HG03159 (cell line): Measurements from ENCODE around the gene KAZN.

Source experiments
- ATAC-seq: cut with Tn5 transposase; IDR thresholded peaks from one replicate; pipeline ENCODE4 v1.9.1; 2021; ENCODE audit warnings: mild to moderate bottlenecking, moderate library complexity; ENCODE audit not compliant: unreplicated experiment

KAZN gene

DNA sequence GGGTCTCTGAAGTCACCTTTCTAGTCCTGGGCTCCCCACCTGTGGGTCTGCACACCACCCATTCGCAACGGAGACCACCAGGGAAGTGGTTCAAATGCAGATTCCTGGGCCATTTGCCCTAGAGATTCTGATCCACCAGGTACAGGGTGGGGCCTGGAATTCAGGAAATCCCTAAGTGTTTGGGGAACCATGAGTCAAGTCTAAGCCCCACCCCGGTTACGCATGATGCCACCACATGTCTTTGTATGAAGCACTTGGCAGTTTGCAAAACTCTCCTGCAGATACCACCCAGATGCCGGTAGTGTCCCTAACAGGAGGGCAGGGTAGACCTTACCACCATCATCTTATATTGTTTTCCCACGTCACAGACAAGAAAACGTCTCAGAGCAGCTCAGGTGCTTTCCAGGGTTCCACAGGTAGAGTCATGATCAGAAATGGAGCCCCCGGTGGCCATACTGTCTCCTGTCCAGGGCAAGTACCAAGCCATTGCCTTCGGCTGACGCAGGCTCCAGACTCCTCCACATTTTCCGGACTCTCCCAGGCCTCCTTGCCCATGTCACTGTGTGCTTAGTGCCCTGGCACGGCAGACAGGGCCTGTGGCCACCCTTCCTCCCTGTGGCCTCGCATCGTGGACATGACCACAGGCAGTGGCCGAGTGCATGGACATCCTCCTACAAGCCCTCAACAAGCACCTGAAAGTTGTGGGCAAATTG, 465.9 kb downstream of the KAZN start:
- ATAC-seq: no peak

DNA sequence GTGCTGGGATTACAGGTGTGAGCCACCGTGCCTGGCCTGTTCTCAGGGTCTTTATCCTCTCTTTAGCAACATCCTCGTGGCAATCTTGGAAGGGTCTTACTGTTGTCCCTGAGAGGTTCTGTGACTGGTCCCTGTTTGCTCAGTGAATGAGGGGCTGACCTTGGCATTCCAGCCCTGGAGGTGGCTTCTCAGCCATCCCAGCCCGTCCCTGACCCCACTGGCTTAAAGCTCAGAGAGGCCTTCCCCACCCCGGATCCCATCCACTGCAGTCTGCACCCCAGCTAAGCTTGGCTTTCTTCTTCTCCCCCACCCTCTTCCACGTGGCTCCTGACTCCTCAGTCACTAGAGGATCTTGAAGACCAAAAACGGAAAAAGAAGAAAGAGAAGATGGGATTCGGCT, 466.8 kb downstream of the KAZN start:
- no peak for ATAC-seq

DNA sequence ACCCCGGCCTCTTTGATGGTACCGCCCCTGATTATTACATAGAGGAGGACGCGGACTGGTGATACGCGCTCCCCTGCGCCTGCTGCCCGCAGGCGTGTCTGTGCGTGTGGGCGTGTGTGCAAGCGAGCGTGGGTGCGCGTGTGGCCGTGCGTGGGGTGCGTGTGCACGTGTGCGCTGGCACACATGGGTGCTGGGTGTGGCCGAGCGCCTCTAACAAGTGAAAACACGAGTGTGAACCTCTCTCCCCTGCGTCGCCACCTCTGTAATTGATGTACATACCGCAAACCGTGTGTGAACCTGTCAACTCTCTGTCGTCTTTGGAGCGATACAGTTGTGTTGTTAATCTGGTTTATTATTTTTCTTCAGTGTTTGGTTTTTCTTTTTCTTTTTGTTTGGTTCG, 467.3 kb downstream of the KAZN start:
- no peak for ATAC-seq

DNA sequence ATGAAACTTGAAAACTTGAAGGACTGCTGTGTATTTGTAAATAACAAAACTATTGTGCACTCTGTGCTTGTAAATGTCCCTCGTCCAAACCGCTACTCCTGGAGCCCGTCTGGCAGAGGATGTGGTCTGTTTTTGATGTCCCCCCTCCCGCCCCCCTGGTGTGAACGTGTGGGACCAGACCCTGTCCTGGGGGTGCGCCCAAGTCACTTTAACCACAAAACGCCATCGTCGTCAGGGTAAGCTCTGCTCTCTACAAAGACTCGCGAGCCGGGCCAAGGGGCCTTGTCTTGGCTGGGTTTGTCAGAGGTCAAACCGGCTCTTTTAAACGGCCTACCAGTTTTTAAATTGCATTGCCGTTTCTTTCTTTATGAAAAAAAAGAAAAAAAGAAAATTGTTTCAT, 467.7 kb downstream of the KAZN start:
- no peak for ATAC-seq

DNA sequence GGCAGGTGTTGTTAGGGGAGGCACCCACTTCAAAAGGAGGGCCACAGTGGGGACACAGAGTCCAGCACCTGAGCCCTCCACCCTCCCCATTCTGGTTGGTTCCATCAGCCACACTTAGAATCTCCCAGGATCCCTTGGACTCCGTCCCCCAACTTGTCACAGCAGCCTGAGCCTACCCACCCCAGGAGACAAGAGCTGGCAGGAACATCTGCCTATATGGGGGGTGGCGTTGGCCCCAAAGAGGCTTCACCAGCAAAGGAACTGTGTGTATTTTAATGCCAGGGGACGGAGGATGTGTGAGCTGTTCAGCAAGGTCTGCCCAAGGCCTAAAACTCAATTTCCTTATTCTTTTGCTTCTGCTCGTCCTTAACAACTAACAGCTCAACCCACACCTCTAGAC, 468.7 kb downstream of the KAZN start:
- ATAC-seq: no peak

DNA sequence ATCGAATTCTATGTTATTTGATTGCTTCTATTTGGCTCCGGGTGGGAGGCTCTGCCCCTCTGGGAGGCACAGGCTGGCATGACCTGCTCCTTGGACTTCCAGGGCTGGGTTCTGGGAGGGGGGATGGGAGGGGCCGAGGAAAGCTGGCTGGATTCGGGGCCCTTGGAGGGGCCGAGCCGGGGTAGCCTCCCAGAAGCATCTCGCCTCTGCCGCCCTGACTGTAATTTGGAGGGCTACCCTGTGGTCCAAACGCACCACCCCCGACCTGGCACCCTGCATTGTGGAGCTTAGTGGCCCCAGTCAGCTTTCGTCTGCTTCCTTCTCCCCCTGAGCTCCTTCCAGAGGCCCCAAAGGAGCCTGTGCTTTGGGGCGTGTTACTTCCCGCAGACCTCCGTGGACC, 469.7 kb downstream of the KAZN start:
- no peak for ATAC-seq

DNA sequence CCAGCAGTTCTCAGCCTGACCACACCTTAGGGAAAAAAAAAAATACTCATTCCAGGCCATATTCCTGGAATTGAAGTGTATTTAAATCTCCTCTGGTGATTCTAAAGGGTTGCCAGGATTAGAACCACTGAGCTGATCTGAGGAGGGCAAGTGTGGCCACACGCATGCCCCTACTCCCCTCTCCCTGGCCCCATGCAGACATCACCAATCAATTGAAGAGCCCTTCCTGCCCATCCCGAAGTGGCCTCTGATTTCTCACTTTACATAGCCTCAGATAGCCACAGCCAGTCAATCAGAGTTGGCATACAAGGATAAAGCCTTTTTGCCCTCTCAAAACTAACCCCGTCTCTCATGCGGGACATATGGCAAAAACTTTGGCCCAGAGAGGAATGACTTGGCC, 470.5 kb downstream of the KAZN start:
- ATAC-seq: no peak

DNA sequence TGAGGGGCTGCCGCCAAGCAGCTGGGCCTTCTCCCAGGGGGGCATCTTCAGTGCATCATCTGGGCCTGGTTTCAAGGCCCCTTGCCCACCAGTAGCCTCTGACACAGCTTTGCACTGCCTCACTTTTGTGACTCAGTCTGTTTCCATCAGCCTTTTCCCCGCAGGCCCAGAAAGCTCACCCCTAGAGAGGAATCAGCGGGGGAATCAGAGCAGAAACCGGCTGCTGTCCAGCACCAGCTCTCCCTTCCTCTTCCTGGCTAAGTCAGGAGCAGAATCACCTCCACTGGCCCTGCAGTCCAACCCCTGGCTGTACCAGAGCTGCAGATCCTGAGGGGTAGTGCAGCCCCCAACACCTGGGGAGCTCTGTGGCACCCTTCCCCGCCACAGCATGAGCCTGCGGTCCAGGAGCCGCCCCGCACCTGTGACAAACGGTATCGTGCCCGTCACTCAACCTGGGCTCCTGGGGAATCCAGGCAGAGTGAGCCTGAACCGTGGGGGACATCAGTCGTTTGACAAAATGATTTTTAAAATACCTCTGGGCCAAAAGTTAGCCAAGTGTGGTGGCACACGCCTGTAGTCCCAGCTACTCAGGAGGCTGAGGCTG, 471.8 kb downstream of the KAZN start:
- ATAC-seq: no peak

DNA sequence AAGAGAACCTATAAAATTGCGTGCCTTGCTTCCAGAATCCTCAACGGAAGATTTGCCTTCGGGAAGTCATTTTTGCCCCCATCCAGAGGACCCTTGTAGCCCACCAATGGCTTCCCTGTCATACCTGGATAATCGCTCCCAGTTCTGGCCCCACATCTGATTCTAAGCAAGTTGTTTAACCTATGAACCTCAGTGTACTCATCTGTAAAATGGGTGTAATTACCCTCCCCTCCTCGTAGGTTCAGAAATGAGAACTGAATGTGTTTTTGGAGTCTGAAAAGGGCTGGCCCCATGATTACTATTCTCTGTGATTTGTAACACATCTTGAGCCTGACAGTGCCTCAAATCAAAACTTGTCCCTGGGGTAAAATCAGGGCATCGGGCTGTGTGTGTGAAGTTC, 473.5 kb downstream of the KAZN start:
- no peak for ATAC-seq

DNA sequence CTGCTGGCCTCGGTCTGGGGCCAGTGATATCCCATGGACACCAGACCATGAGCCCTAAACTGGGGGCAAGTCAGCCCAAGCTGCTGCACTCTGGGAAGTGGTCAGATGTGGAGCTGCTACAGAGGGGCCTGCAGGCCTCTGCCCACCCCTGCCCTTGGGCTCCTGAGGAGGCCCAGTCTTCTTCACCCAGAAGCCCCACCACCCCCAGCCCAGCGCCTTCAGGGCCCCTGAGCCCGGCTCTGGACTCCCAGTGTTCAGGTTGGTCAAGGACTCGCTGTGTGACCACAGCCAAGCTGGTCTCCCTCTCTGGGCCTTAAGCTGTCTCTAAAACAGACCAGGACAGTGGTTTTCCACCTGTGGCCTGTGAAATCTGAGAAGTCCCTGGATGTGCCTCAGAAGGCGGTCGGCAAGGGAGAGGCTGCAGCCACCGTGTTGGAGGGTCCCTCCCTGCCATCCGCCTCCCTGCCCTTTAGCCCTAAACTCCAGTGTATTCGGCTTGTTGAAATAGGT, 475.4 kb downstream of the KAZN start:
- ATAC-seq: no peak

DNA sequence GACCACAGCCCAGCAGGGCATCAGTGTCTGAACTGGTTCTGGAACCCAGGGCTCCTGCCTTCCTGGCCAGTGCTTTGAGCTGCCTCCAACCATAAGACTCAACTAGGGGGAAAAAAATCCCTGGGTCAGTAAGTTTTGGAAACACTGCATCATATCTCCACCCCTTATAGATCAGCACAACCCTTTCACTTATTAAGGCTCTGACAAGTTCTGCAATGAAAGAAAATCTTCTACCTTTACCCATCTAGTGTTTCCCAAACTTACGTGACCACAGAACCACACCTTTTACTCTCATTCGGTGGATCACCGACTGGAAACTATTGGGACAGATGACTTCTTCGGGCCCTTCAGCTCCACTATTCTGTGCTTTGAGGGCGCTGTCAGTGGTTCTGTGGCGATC, 476.7 kb downstream of the KAZN start:
- no peak for ATAC-seq

DNA sequence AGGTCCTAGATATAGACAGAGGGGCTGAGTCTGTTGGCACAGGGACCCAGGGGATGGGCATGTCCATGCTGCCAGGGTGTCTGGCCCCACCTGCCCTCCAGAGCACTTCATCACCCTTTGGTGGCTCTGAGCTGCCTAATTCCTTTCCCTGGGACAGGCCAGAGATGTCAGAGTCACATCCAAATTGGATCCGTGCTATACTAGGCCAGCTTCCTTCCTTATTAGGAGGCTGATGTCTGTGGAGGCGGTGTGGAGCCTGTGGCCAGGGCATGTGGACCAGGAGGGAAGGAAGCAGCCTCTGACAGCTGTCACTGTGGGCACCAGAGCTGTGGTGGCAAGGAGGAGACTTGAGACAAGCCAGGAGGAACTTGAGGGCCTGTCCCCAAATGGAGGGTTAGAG, 477.3 kb downstream of the KAZN start:
- no peak for ATAC-seq

DNA sequence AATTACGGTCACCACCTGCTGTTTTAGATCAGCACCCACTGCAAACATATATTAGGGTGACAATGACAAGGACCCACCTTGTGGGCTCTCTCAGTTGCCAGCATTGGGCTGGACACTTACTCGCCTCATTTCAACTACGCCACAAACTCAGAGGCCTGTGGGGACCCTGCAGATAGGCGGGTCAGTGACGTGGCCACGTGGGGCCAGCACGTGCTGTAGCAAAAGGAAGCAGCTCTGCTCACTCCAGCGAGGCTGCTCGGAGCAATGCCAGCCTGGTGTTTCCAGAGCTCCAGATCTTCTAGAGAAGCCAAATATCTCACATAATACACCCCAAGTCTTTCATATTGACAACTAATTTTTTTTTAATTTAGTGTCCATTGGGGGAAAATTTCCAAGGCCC, 478.3 kb downstream of the KAZN start:
- ATAC-seq: no peak

DNA sequence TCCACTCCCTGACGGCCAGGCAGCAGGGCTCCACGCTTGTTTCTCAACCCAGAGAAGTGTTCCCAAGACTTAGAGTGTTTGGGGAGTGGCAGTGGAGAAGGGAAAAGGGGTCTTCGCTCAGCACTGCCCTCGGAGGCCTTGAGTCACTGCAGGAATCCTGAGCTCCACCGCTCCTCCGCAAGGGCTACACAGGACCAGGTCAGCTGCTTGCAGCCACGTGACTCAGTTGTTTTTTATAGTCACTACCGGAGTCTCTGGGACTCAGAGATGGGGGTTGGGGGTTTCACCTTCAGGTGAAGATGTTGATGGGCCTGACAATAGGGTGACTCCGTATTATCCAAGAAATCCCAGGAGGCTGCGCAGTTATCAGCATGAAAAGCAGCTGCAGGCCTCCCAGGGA, 478.9 kb downstream of the KAZN start:
- ATAC-seq: no peak

DNA sequence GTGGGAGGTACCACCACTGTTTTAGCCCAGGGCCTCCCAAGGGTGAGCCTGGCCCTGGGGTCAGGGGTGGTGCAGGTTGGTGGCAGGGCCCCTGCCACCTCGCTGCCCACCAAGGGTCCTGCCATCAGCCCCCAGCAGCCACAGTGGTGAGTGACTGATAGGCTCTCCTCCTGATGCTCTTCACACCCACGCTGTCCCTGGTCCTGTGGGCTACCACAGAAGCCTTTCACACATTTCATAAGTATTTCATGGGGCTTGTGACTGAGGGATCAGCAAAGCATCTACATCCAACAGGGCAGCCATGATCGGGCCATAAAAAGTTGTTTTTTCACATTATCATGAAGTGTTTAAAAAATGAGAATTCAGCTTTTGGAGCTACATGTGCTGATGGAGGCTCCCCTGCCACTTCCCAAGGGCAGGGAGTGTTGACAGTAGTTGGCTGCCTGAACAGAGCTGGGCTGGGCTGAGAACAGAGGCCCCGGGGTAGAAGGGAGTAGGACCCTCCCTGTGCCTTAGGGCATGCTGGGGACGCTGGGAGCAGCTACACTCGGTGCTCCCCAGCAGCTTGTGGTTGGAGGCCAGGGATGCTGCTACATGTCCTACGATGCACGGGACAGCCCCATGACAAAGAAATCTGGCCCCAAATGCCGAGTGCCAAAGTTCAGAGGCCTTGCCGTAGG, 482.0 kb downstream of the KAZN start:
- no peak for ATAC-seq

DNA sequence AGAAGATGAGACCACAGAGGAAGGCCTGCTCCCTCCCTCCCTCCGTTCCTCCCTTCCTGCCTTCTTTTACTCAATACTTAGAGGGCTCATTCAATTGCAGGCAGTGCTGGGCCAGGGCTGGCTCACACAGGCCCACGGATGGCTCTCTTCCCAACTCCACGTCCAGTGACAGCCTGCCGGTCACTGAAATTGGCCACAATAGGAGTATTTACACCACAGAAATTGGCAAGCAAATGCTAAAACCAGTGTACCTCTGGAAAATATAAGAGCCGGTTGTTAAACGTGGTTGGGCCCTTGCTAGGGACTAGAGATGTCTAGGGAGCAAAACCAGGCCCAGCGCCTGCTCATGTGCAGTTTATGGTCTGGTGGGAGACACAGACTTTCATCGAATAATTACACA, 482.6 kb downstream of the KAZN start:
- ATAC-seq: no peak

DNA sequence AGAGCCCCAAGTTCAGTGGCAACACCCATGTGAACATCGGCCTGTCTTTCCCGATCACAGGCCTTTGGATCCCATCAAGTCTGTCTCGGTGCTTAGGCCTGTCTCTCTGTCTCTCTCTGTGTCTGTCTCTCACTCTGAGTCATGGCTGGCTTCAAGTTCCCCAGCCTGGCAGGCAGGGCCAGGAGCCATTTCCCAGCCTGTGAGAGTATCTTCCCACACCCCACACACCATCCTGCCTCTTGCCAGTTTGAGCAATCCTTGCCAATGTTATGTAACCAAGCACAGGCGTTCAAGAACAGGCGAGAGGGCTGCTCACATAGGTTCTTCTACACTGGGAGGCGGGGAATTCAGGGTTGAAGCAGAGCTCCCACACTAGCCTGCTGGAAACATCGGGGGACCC, 485.1 kb downstream of the KAZN start:
- no peak for ATAC-seq

DNA sequence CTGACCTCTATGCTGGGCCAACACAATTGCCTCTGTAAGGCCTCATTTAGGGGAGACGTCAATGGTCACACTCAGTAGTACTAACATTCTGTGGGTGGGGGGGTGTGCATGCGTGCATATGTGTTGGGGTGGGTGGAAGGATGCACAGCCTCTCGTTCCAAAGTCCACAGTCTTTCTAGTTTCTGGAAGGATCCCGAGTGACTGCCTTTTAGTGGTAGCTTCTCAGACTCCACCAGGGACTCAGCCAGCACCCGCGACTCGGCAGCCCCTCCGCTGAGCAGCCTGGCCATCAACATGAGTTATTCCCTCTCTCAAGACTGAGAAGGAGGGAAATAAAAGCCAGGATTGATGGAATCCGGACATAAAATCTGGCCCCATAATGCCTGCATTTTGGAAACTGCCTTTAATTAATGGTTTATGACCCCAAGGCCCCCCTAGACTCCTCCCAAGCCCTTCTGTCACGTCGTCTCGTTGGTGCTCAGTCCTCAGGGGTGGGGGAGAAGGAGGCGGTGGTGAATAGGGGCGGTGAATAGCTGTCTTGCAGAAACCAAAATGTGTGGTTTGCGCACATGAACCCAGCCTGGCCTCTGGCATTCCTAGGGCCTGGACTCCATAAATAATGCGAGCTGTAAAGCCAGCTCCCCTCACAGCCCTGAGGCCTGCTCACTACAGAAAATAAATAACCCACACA, 489.9 kb downstream of the KAZN start:
- ATAC-seq: no peak

DNA sequence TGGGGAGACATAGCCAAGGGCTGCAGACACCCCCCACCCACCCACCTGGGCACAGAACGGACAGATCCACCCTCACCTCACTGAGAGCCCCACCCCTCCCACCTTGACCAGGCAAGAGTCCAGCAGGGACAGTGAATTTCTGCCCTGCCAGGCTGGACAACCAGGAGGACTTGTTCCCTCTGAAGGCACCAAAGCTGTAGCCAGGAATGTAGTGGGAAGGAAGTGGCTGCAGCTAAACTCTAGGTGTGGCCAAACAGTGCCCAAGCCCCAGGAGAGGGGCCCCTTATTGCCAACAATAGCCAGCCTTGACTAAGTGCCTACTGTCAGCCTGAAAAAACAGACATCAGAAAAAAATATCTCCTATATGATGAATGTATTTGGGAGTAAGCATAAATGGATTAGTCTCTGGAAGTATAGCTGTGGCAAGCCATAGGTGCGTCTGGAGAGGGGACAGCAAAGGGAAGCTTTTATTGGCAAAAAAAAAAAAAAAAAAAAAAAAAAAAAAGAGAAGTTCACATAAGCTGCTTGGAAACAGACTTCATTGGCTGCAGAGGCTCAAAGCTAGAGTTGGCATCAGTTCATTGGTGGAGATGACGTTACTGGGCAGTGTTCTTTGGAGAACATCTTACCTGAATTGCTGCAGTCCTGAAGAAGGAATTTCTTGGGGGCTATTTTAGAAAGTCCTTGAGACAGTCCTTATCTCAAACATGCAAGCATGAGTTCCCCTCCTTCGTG, 490.9 kb downstream of the KAZN start:
- no peak for ATAC-seq

DNA sequence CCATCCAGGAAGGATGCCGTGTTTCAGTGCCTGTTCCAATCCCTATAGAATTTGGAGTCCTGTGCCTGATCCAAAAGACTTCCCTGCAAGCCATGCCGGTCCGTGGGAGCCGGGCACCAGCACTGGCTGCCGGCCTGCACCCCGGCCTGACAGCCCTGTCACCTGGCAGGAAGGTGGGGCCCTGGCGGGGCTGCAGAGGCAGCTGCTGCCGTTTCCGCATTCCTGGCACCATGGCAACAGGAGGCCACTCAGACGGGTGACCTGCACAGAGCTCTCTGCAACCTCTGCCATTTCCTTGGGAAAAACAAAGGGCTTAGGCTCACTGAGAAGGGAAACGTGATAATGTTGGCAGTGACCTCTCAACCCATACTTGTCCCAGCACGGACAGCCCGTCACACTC, 491.9 kb downstream of the KAZN start:
- ATAC-seq: no peak

DNA sequence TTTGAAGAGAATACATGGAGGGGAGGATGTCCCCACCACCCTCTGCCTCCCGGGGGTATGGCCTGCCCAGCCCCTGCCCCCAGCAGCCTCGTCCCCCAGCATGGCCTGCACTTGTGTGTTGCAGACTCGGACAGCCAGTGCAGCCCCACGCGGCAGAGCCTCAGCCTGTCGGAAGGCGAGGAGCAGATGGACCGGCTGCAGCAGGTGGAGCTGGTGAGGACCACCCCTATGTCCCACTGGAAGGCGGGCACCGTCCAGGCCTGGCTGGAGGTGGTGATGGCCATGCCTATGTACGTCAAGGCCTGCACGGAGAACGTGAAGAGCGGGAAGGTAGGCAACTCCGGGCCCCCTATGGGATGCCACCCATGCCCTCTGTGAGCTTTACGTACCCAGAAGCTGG, 495.6 kb downstream of the KAZN start:
- ATAC-seq: no peak
